MM.1S (cell line): Measurements from ENCODE around the gene OR51V1.

ENCODE experiments used
- CTCF ChIP-seq: fragments of 300-600 bp; sonication (generic); IDR thresholded peaks from 2 replicates; pipeline ENCODE4 v1.5.1; 2016; ENCODE audit warnings: antibody characterized with exemption, low read length, mixed read lengths
- EZH2 ChIP-seq: fragments of 300-600 bp; sonication (generic); optimal IDR thresholded peaks from 2 replicates; pipeline ENCODE3; 2017; ENCODE audit warnings: low read depth, mild to moderate bottlenecking, antibody characterized with exemption, low read length, mixed read lengths

GRCh38 chr11:5242208-5242607, 41.7 kb upstream of the OR51V1 start:
- no peak for TF ChIP-seq CTCF
- TF ChIP-seq EZH2: no peak
